Activated naive CD4-positive, alpha-beta T cell treated with anti-CD3 and anti-CD28 coated beads, Interleukin-2, amount 50 U/mL, for 16 hours (primary cell): ENCODE data around the gene PIP5K1C.
A peak's percentile ranks its signal among the peaks of the same experiment; 100 is the strongest.
"Not testable (repeated sequence)": the region's sequence is repeated elsewhere in the genome, so short reads cannot be mapped to it uniquely, and the experiment has no call there.

Source experiments
- DNase-seq: peaks from one replicate; pipeline ENCODE4 v3.0.0-alpha.2; 2020

The PIP5K1C gene

DNA sequence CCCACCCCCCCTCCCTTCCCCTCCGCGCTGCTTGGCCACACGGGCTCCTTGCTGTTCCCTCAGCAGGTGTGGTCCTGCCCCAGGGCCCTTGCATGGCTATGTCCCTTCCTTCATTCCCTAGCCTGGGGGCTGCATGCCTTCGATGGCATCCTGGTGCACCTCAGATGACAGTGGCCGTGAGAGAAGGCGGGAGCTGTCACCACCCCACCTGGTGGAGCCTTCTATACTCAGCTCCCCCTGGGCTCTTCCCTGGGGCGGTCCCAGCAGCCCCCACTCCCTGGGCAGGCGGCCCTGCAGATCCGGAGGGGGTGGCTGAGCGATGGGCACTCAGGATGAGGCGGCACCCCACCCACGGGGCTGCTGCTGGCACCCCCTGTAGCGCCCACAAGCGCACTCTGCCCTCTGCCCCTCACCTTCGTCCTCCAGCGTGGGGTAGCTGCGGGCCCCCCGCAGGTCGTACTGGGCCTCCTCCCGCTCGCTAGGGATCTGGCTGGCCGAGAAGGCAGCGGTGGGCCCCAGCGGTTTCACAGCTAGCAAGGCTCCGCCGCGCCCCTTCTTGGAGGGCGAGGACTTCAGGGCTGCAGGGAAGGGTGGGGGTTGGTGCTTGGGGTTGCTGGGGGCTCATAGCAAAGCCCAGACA is 56.5 kb downstream of the PIP5K1C start:
- DNase-seq, result no peak

DNA sequence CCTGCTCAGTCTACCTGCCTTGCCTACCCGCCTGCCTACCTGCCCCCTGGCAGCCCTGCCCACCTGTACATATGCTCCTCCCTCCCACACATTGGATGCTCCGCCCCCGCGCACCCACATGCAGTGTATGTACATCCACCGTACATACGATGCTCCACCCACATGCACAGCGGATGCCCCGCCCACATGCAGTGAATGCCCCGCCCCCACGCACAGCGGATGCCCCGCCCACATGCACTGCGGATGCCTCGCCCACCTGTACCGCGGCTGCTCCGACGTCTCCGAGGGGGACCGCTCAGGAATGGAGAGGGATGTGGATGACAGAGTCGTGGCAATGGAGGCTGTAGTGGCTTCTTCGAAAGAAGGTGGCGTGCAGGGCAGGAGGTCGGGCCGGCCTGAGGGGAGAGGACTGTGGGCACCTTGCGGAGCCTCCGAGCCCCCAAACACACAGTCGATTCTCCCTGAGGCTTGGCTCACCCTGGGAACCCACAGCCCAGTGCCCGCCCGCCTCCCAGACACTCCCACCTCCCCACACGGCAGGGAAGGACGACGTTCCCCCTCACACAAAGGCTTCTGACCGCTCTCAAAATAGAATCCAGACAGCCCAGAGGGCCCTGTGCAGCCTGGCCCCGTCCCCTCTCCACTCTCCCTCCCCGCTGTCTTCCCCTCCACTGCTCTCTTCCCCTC is 57.1 kb downstream of the PIP5K1C start:
- peak; percentile 26 for DNase-seq

DNA sequence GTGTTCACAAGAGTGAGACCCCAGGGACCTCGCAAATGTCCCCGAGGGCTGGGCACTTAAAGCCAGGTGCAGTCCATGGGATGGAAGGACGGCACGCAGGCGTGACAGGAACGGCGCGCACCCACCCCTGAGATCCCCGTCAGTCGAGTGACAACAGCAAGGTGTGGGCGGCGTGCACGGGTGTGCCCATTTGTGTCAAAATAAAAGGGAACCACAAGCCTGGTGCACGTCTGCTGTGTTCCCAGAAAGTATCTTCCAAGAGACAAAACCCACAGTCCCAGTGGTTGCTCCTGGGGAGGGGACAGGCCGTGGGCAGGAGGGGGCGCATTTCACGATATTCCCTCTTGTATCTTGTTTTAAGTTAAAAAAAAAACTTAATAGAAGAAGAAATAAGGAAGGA is 58.0 kb downstream of the PIP5K1C start:
- no peak for DNase-seq

DNA sequence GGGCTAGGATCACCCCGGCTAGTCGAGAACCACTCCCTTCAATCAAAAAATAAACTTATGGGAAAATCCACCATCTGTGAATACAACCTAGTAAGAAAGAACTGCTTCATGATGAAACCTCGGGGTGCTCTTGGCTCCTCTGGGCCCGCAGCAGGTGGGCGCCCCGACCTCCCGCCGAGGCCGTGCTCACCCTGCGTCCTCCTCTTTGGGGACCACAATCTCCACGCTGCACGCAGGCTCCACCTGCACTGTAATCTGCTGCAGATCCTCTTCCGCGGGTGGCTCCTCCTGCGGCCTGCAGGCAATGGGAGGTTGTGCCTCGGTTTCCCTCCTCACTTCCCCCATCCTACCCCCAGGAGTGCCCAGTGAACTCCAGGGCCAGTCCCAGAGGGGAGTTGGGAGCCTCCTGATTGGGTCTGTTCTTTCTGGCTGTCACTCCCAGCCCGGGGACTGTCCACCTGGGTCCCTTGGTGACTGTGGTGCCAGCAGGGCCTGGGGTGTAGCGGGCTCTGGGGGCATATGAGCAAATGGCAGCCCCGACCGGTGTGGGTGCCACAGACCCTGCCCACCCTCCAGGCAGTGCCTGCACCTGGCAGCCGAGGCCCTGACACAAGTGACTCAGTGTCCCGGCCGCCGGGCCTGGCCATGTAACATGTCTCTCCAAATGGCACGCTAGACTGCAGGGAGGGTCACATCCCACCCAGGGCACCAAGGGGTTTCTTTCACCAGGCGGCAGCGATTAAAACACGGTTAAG is 58.6 kb downstream of the PIP5K1C start:
- no peak for DNase-seq

DNA sequence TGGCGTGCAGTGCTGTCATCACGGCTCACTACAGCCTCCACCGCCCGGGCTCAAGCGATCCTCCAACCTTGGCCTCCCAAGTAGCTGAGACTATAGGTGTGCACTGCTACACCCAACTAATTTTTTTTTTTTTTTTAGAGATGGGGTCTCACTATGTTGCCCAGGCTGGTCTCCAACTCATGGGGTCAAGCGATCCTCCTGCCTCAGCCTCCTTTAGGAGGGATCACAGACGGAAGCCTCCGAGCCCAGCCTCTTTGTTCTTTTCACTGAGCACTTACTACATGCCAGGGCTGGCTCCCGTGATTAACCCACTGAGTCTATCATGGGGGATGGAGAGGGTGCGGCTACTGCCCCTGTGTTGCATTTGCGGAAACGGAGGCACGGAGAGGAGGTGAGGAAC is 60.8 kb downstream of the PIP5K1C start:
- no peak for DNase-seq

DNA sequence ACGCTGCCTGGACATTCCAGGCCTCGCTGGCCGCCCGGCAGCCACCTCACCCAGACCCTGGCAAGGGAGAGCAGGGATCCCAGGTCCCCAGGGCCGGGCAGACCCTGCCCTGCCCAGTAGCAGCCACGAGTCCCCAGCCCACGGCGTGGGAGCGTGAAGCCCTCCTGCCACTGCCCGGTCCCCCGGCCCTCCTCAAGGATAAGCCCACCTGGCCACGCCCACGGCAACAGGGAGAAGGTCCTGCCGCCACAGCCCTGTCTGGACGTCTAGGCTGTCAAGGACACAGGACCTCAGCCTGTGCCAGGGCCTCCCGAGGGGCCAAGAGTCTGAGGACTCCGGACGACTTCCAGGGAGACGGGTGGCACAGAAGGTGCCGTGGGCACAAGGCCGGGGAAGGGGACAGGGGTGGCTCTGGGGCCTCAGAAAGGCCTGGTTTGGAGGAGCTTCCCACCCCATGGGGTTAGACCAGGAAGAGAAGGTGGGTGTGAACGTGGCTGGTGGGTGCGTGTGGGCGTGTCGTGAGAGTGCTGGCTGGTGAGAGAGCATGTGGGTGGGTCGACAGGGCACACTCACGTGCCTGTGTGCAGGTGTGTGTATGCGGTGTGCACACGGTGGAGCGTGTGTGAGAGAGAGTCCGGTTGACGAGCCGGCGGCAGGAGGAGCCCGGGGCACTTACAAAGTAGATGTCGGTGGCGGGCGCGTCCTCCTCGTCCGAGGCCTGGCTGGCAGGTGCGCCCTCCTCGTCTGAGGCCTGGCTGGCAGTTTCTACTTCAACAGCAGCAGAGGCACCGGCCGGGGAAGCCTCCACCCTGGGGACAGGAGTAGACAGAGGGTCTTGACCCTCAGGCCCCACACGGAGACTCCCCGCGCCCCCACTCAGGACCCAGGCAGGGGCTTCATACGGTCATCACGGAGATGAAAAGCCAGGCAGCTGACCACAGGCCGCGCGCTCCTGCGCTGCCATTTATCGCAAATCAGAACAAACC is 61.8 kb downstream of the PIP5K1C start:
- DNase-seq, result no peak

DNA sequence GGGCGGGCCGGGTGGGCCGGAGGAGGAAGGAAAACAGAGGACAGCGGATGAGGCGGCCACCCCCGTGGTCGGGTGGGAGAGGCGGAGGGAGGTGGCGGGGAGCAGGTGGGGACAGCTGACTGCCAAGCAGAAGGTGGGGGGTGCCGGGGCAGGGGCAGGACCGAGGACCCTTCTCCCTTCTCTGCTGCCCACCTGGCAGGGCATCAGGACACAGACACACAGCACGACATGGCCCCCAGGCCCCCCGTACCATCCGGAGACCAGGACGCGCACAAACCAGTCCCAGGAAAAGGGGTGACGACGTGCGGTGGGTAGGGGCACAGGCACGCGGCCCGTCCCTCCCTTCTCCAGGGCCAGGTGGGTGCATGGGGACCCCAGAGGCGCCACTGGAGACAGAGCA is 62.6 kb downstream of the PIP5K1C start:
- no peak for DNase-seq

DNA sequence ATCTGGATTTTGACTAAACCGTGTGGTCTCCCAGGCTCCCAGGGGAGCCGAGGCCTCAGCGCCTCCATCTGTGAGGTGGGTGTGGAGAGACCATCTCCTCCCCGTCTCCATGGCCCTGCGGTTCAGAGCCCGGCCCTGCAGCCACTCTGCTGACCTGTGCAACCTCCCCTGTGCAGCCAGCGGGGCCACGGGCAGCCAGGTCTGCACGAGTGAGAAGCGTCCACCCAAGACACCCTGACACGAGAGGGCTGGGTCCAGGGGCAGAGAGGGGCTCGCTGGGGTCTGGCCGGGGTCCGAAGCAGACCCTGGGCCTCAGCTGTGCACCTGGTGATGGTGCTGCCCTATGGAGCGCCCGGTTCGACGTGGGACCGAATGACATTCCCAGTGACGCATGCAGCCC is 63.3 kb downstream of the PIP5K1C start:
- no peak for DNase-seq

DNA sequence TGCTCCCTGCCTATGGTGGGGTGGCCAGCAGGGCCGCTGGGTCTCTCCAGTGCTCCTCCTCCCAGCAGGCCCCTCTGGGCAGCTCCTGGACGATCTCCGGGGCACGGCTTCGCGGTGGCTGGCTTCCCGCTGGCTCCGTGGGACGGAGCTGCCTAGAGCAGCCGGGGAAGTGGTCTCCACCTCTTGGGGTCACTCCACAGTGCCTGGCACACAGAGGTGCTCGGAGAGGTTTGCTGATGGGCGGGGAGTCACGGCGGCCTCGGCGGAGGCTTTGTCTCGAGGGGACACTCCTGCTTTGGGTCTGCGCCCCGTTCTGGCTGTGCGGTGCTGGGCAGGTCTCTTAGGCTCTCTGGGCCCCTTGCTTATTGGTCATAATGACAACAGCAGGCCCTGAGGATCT is 63.8 kb downstream of the PIP5K1C start:
- no peak for DNase-seq

DNA sequence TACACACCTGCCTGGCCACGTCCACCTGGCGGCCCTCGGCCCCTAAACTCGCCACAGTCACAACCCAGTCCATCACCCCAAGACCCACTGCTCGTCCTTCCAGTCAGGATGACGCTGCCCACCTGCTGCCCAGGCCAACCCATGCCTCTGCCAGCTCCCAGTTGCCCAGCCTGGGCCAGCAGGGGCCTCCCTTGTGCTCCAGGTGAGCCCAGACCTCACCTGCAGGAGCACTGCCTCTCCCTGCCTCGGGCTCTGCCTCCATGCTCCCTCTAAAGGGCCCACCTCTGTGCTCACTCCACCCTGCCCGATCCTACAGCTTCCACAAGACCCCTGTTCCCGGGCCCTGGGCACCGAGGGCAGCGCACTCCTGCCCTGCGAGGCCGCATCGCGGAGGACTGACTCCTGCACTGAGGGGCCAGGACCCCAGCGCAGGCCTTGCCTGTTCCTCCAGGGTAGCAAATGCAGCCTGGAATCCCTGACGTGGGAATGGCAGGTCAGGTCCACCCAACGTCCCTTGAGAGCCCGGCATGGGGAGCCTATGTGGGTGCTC is 65.7 kb downstream of the PIP5K1C start:
- DNase-seq, result no peak

DNA sequence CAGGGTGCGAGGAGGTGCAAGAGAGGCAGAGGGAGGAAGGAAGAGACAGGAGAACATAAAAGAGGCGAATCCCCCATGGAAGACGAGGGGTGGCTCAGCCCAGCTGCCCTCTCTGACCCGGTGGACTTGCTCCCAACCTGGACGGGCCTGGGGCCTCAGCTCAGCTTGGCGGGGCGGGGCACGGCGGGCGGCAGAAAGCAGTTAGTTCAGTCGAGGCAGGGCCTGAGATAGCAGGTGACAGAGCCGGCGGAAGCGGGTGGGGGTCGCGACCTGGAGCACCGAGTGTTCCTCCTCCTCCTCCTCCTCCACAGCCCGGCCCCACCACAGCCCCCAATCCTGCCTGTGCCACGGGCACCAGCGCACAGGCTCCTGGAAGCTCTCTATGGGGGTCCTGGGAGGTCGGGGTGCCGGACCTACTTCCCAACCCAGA is 66.7 kb downstream of the PIP5K1C start:
- no peak for DNase-seq

DNA sequence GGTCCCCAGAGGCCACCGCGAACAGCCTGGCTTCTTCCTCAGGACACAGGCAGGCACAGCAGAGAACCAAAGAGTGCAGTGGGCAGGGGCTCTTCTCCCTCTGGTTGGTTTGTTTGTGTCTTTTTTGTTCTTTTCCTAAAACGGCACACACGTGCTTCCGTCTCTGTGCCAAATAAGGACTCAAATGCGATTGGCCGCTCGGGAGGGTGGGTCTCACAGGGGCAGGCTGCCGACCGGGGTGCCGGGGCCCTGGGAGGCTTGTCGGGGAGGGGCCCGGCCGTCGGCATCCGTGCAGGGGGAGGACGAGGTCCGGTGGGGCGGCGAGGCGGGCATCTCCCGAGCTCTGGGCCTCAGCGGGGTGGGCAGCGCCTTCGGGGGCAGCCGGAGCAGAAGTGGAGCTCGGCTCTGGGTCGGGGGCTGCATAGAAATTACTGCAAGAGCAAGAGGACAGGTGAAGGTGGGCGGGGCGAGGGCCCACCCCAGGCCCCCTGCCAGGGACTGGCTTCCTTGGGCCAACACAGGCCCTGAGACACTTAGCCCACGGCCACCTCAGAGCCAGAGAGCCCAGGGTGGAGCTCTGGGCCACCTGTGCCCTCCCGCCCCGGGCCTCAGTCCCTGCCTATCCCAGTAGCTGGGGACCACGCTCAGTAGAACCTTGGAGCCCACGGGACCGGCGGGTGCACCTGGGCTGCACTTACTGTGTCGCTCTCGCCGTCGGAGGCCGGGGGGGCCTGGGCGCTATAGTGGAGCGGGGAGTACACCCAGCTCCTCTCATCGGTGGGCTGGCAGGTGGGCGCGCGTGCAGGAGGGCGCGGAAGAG is 67.3 kb downstream of the PIP5K1C start:
- DNase-seq, result no peak

DNA sequence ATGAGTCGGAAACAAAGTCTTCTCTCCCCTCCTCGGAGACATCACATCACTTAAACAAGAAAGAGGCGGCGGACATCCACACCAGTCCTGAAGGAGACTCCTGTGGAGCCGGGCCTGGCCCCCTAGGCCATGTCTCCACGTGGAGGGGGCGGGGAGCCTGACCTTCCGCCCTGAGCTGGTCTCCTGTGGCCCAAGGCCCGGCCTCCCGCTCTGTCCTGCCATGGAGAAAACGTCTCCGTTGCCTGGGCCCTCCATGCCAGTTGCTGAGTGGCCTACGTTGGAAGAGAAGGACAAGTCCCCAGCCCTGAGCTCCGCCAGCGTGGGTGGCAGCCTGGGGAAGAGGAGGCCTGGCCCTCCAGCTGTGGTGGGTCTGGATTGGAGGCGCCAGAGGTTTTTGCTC is 68.2 kb downstream of the PIP5K1C start:
- no peak for DNase-seq

DNA sequence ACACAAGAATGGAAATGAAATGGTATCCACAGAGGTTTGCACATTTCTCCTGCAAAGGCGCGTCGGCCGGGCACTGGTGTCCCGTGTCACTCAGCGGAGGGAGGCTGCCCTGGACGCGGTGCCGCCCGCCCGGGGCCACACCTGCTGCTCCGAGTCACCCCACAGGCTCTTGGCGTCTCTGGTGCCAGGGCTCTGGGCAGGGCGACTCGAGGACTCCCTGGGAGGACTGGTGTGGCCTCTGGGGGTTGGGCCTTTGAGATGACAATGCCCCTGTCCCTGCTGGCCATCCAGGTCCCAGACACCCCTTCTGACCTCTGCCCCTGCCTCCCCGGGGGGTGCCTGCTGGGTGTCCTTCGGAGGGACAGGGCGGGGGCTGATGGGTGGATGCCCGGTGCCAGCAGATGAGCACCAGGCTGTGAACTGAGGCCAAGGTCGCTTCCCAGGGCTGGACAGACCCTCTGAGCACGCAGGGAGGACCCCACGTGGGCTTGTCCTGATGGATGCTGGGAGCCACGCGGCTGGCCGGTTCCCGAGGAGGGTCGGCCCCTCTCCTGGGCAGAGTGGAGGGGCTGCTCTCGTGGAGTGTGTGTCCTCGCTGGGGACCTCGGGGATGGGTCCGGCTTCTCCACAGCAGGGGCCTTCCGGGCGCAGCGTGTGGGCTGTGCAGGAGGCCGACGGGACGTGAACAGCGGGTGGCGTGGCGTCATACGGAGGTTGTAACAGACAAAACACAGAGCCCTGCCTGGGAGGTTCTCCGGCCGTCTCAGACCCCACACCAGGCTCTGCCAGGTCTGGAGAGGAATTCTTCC is 69.0 kb downstream of the PIP5K1C start:
- DNase-seq, result no peak

DNA sequence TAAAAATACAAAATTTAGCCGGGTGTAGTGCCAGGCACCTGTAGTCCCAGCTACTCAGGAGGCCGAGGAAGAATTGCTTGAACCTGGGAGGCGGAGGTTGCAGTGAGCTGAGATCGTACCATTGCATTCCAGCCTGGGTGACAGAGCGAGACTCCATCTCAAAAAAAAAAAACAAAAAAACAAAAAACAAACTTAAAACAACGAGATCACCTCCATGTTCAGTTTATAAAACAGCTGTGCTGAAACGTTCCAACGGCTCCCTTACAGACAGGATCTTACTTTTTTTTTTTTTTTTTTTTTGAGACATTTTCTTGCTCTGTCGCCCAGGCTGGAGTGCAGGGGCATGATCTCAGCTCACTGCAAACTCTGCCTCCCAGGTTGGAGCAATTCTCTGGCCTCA is 71.5 kb downstream of the PIP5K1C start:
- DNase-seq, result not testable (repeated sequence)

DNA sequence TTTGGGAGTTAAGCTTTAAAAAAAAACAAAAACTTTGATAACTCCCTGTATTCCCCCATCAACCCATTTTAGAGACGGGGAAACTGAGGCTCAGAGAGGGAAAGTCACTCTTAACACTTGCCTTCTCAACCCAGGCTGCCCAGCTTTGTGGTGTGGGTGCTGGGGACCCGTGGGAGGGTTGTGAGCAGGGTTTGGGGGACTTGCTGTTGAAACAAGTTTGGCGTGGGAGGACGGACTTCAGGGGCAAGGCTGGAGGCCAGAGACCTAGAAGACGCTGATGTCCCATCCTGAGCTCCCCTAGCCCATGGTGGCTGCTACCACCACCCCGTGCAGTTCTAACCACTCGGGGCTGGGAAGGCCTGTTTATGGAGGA is 72.9 kb downstream of the PIP5K1C start:
- DNase-seq, result no peak

DNA sequence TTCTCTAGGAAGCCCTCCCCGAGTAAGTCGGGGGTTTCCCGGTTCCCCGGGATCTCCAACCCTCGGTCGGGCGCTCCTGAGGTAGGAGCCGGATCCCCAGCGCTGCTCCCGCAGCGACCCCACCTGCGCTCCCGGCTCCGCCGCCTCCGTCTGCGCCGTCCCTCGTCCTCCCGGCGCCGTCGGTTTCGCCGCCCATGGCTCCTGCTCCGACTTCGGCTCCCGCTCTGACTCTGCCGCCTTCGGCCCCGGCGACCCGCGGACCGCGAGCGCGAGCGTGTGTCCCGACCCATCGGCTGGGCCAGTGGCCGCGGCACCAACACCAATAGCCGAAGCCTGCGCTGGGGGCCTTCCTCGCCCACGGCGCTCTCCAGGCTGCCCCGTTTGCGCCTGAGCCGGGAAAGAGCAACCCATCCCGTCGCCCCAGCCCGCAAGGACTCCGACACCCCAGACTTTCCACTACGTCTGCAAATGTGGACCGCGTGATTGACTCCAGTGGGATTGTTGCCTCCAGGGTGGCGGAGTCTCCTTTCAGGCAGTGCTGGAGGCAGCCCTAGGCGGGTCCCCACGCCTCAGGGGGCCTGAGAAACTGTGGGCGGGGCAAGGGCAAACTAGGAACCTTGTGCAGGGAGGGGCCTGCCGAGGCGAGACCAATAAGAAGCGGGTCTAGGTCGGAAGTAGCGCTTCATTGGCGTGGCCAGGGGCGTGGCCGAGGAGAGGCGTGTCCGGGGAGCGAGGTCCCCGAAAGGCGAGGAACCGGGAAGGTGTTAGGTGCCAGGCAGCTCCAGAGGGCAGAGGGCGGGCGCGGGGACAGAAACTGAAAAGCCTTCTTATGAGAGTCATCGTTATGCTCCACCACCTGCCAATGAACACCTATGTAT is 73.6 kb downstream of the PIP5K1C start, which contains the start of gene CACTIN:
CACTIN (minus strand) TSS at position 318 of the 878 bp plus-strand sequence; CDS start at position 290, 28 bp downstream.
- DNase-seq, result peak; percentile 100

DNA sequence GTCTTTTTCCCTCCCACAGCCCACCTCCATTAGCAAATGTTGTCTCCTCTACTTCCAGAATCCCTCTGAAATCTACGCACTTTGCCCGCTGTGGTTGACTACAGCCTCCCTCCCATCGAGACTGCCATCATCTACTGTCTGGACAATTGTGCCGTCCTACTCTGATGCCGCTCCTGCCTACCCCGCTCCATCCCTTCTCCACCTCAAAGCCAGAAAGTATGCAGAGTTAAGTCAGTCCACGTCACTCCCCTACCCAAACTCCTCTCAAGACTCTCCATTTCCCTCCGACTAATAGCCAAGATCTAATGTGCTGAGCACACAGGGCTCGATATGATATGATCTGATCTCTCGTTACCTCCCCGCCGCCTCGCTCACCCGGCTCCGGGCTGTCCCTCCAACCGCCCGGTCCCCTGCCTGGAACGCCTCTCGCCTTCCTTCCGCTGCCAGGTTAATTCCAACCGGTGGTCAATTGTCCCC is 74.2 kb downstream of the PIP5K1C start:
- DNase-seq, result no peak

DNA sequence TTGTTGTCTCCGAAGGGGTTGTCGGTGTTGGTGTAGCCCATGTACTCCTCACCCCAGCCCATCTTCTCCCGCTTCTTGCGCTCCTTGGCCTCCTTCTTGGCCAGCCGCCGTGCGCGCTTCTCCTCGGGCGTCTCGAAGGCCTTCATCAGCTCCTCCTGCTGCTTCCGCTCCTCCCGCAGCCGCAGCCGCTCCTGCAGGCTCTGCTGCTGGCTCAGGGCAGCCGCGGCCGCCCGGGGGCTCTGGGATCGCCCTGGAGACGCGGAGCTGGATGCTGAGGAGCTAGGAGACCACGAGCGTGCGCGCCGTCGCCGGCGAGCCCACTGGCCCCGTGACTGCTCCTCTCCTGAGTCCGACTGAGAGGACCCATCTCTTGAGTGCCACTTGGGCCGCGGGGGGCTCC is 76.6 kb downstream of the PIP5K1C start:
- DNase-seq, result no peak
